HL-60 (cell line): Measurements from ENCODE around the gene RCAN1.
"Not testable (repeated sequence)": the region's sequence is repeated elsewhere in the genome, so short reads cannot be mapped to it uniquely, and the experiment has no call there.

Source experiments
- DNase-seq, 2 experiments: peaks; one replicate each; pipeline ENCODE4 v3.0.0-alpha.2; 2010 to 2020; ENCODE audit warnings: low read depth in 1 of 2, low spot score in 1 of 2
- H3K27ac ChIP-seq: fragments of 250-450 bp; sonication (Bioruptor Pico); replicated peaks from 2 replicates; pipeline ENCODE4 v1.5.1; 2020; ENCODE audit warnings: mild to moderate bottlenecking, moderate library complexity
- H3K27me3 ChIP-seq: fragments of 250-450 bp; sonication (Bioruptor Pico); 2 replicates; pipeline ENCODE4 v1.5.1; 2021; ENCODE audit warnings: mild to moderate bottlenecking, moderate library complexity; ENCODE audit not compliant: insufficient read depth, poor library complexity, severe bottlenecking
- H3K4me3 ChIP-seq: replicated peaks from 2 replicates; pipeline ENCODE4 v1.5.1; 2011; ENCODE audit warnings: mild to moderate bottlenecking, control low read depth, low read length; ENCODE audit not compliant: insufficient read depth
- CTCF ChIP-seq: IDR thresholded peaks from one replicate; pipeline ENCODE4 v1.5.1; 2011; ENCODE audit warnings: low read length, control low read depth, inconsistent platforms; ENCODE audit not compliant: insufficient read depth
- GABPA ChIP-seq: IDR thresholded peaks from 2 replicates; pipeline ENCODE4 v1.6.1; 2012; ENCODE audit warnings: low read depth
- POLR2AphosphoS5 ChIP-seq: IDR thresholded peaks from 2 replicates; pipeline ENCODE4 v1.6.1; 2012; ENCODE audit warnings: low read depth
- REST ChIP-seq: IDR thresholded peaks from 2 replicates; pipeline ENCODE4 v1.6.1; 2012; ENCODE audit warnings: low read depth; ENCODE audit not compliant: insufficient replicate concordance
- SPI1 ChIP-seq: IDR thresholded peaks from 2 replicates; pipeline ENCODE4 v1.6.1; 2012; ENCODE audit warnings: low read depth, mild to moderate bottlenecking, borderline replicate concordance

The RCAN1 gene

GRCh38 chr21:34565238-34565637 lies 49.7 kb downstream of the RCAN1 start:
- H3K4me3 ChIP-seq, result no peak overlapping the region
- TF ChIP-seq SPI1 (no peak), GABPA (no peak), CTCF (no peak), POLR2AphosphoS5 (no peak), REST (no peak)
- no peak overlapping the region for H3K27ac ChIP-seq
- no peak for DNase-seq
- no peaks in the 10 kb centered on the region for H3K27me3 ChIP-seq

- DNase-seq, H3K27me3 ChIP-seq, H3K27ac ChIP-seq, H3K4me3 ChIP-seq: not testable (repeated sequence)
Measured at GRCh38 chr21:34563370-34563769, 51.5 kb downstream of the RCAN1 start.

GRCh38 chr21:34561806-34562205 lies 53.1 kb downstream of the RCAN1 start:
- H3K4me3 ChIP-seq, result no peak overlapping the region
- no peak for DNase-seq
- TF ChIP-seq GABPA (no peak), SPI1 (no peak), REST (no peak), CTCF (no peak), POLR2AphosphoS5 (no peak)
- H3K27me3 ChIP-seq, result no peaks in the 10 kb centered on the region
- no peak overlapping the region for H3K27ac ChIP-seq

- H3K27ac ChIP-seq, result no peak overlapping the region
- no peak for TF ChIP-seq POLR2AphosphoS5
- no peak for TF ChIP-seq CTCF
- TF ChIP-seq SPI1, result no peak
- no peak for TF ChIP-seq REST
- TF ChIP-seq GABPA, result no peak
- H3K27me3 ChIP-seq, result no peaks in the 10 kb centered on the region
- H3K4me3 ChIP-seq, result no peak overlapping the region
- no peak for DNase-seq
Measured at GRCh38 chr21:34560609-34561008, 54.3 kb downstream of the RCAN1 start.
